ENCODE data around the gene PDE4D. TPM values are rescaled to one million over a fixed set of nuclear protein-coding genes. Genes with fewer than 3 reads are reported as not detected.

PDE4D gene
- total RNA-seq, 4 donors from 2014 or later = 35.0 to 121 (median 63.4) TPM

DNA sequence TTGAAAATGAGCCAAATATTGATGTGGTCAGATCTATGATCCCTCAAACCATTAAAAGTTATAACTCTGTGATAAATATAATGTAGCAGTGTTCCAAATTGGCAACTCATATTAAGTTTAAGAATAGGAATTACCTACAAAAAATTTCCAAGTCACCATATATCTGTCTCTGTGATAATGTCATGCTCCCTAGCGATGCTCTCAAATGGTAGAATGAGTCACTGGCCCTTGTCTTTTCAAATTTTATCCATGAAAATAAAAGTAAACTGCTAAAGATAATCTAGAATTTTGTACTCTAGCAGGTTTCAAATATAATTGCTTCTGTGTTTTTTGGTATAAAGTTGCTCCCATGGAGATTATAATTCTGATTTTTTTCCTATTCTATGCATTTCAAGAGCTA lies 277.1 kb downstream of the PDE4D start:
- no peak for ATAC-seq
- no peak for TF ChIP-seq POLR2A (IDR thresholded peaks at IDR 0.05)
- no peak for TF ChIP-seq POLR2AphosphoS5 (IDR thresholded peaks at IDR 0.05)
- no peak for TF ChIP-seq EP300 (IDR thresholded peaks at IDR 0.05)
- Histone ChIP-seq H3K36me3 (no peaks in the 10 kb centered on the region), H3K27me3 (no peaks in the 10 kb centered on the region), H3K4me3 (no peak overlapping the region), H3K9me3 (no peaks in the 10 kb centered on the region), H3K27ac (no peak overlapping the region), H3K4me1 (no peaks in the 10 kb centered on the region)
- WGBS, 2 donors (ENCODE audit: low coverage in 1 of 2) = 71 to 88% methylated on average over 1 of the region's 1 CpG

DNA sequence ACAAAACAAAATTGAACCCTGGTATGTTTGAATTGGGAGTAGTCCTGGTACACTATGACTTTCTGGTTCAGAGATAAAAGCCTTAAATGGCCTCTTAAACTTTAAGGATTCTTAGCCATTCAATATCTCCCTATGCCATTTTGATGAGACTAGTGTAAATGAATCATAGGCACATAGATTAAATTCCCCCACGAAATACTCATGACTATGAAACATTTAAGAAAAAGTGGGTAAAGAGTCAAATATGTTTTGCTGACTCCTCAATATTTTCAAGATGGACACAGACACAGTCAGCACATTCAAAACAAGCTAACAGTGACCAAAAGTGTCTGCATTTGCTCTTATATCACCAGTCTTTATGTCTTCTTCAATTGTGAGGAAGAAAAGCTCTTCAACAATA lies 278.3 kb downstream of the PDE4D start:
- Histone ChIP-seq H3K36me3 (no peaks in the 10 kb centered on the region), H3K27ac (no peak overlapping the region), H3K4me1 (no peaks in the 10 kb centered on the region), H3K27me3 (no peaks in the 10 kb centered on the region), H3K9me3 (no peaks in the 10 kb centered on the region), H3K4me3 (no peak overlapping the region)
- no peak for ATAC-seq
- 69 to 100% methylated on average over 1 of the region's 1 CpG for WGBS, 2 donors (ENCODE audit: low coverage in 1 of 2)
- TF ChIP-seq EP300 (IDR thresholded peaks at IDR 0.05) (no peak), POLR2AphosphoS5 (IDR thresholded peaks at IDR 0.05) (no peak), POLR2A (IDR thresholded peaks at IDR 0.05) (no peak)
- TF ChIP-seq, protein P1, sequence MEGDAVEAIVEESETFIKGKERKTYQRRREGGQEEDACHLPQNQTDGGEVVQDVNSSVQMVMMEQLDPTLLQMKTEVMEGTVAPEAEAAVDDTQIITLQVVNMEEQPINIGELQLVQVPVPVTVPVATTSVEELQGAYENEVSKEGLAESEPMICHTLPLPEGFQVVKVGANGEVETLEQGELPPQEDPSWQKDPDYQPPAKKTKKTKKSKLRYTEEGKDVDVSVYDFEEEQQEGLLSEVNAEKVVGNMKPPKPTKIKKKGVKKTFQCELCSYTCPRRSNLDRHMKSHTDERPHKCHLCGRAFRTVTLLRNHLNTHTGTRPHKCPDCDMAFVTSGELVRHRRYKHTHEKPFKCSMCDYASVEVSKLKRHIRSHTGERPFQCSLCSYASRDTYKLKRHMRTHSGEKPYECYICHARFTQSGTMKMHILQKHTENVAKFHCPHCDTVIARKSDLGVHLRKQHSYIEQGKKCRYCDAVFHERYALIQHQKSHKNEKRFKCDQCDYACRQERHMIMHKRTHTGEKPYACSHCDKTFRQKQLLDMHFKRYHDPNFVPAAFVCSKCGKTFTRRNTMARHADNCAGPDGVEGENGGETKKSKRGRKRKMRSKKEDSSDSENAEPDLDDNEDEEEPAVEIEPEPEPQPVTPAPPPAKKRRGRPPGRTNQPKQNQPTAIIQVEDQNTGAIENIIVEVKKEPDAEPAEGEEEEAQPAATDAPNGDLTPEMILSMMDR (IDR thresholded peaks at IDR 0.05) = no peak

DNA sequence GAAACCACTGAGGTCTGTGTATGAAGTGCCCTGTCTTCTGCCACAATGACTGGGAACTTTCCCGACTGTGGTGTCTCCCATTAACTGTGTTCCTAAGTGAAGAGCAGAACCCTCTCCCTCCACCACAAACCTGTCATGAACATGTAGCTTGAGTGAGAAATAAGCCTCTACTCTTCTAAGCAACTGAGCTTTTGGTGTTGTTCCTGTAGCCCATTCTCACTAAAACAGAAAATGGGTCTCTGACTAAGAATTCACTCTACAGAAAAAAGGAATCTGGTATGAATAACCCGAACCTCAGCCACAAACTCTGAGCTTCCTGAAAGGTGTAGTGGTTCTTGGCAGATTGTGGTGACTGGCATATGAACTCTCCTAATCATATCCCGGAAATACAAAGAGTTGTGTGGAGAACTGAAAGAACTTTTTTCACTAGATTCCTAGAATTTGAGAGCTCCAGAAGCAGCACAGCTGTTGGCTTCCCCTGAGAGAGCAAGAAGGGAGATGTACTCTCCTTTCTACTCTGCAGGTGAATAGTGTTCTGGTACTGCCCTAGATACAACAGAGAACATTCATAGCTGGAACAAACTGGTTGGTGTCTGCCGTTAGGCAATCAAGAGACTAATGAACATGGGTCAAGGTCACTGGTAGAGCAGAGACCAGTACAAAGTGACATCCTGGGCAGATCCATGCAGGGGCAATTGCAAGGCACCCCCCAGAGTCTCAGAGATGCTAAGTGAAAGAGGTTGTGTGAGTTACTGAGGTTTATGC lies 283.8 kb downstream of the PDE4D start:
- WGBS, 2 donors (ENCODE audit: low coverage in 1 of 2) = 76 to 100% methylated on average over 1 to 4 of the region's 4 CpGs
- ATAC-seq = no peak
- H3K36me3 ChIP-seq = no peaks in the 10 kb centered on the region
- peaks cover 0 to 8% (median 0%) of the 10 kb centered on the region in 3 donors for H3K4me1 ChIP-seq
- H3K4me3 ChIP-seq = no peak overlapping the region
- H3K27ac ChIP-seq = no peak overlapping the region
- no peak for TF ChIP-seq POLR2AphosphoS5 (IDR thresholded peaks at IDR 0.05)
- TF ChIP-seq POLR2A (IDR thresholded peaks at IDR 0.05) = no peak
- TF ChIP-seq, protein P1 (IDR thresholded peaks at IDR 0.05) = no peak
- TF ChIP-seq EP300 (IDR thresholded peaks at IDR 0.05) = no peak
- H3K27me3 ChIP-seq = no peaks in the 10 kb centered on the region
- H3K9me3 ChIP-seq = no peaks in the 10 kb centered on the region

DNA sequence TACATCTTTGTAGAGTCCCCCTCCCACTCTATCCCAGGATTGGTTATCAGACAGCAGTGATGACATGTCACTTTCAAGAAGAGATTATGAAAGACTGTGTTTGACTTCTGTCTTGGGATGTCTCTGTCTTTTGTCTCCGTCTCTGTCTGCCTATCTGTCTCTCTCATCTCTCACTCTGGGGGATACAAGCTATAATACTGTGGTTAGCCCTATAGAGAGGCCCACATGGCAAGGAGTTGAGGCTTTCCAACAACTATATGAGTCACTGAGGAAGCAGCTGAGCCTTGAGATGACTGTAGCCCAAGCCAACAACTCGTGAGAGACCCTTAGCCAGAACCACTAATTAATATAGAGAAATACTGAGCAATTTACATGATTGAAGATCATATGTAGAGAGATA lies 284.8 kb downstream of the PDE4D start:
- ATAC-seq = no peak
- Histone ChIP-seq H3K27ac (no peak overlapping the region), H3K36me3 (no peaks in the 10 kb centered on the region), H3K9me3 (no peaks in the 10 kb centered on the region), H3K27me3 (no peaks in the 10 kb centered on the region), H3K4me3 (no peak overlapping the region), H3K4me1 (peaks cover 0 to 8% (median 0%) of the 10 kb centered on the region in 3 donors)
- 75 to 86% methylated on average over 2 of the region's 2 CpGs for WGBS, 2 donors (ENCODE audit: low coverage in 1 of 2)
- TF ChIP-seq, protein P1 (IDR thresholded peaks at IDR 0.05) = no peak
- TF ChIP-seq EP300 (IDR thresholded peaks at IDR 0.05) = no peak
- no peak for TF ChIP-seq POLR2AphosphoS5 (IDR thresholded peaks at IDR 0.05)
- no peak for TF ChIP-seq POLR2A (IDR thresholded peaks at IDR 0.05)

DNA sequence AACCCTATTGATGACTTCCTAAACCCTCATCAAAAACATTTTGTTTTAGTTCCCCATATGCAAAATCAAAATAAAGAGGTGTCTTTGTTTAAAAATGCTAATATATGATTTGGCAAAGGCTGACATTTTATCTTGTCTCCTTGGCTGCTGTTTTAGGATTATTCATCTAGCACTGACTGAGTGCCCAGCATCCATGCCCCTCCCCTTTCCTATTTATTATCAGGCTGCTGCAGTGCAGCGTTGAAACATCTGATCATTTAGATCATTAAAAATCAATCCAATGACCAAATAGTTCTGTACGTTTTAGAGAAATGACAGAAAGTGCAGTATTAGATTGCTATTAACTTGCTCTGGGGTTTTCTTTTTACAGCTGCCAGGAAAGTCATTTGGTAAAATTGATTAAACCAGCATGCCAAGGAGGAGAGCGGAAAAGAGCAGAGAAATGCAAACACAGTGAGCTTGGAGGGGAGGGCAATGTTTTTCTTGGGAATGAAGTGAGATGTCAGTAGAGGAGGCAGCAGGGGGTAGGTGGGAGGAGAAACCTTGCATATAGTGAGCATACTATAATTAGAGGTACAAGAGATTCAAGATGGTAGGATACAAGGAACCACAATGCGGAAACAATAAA lies 286.3 kb downstream of the PDE4D start:
- Histone ChIP-seq H3K4me1 (peaks cover 0 to 8% (median 0%) of the 10 kb centered on the region in 3 donors), H3K27ac (no peak overlapping the region), H3K36me3 (no peaks in the 10 kb centered on the region), H3K9me3 (no peaks in the 10 kb centered on the region), H3K27me3 (no peaks in the 10 kb centered on the region), H3K4me3 (no peak overlapping the region)
- TF ChIP-seq, protein P1 (IDR thresholded peaks at IDR 0.05) = no peak
- TF ChIP-seq EP300 (IDR thresholded peaks at IDR 0.05) (no peak), POLR2A (IDR thresholded peaks at IDR 0.05) (no peak), POLR2AphosphoS5 (IDR thresholded peaks at IDR 0.05) (no peak)
- WGBS, 2 donors (ENCODE audit: low coverage in 1 of 2) = 53% methylated on average over 3 to 4 of the region's 4 CpGs
- no peak for ATAC-seq
